ENCODE data around the gene MDGA2.
"Not testable (repeated sequence)": the region's sequence is repeated elsewhere in the genome, so short reads cannot be mapped to it uniquely, and the experiment has no call there.

The MDGA2 gene

GRCh38 chr14:47057364-47057763, 618.0 kb downstream of the MDGA2 start:
- DNase-seq, result no peak

- DNase-seq, result peak; percentile 62
These were observed 630.6 kb downstream of the MDGA2 start for GRCh38 chr14:47044841-47045240.

GRCh38 chr14:47040550-47040949, 634.9 kb downstream of the MDGA2 start:
- DNase-seq, result peak; percentile 63

- DNase-seq, result no peak
These were observed 636.1 kb downstream of the MDGA2 start for GRCh38 chr14:47039336-47039735.

GRCh38 chr14:47022721-47023120, 652.7 kb downstream of the MDGA2 start:
- no peak for DNase-seq

- DNase-seq, result no peak
These were observed 654.9 kb downstream of the MDGA2 start for GRCh38 chr14:47020500-47020899.

- no peak for DNase-seq
These were observed 662.7 kb downstream of the MDGA2 start for GRCh38 chr14:47012533-47013280.

- DNase-seq, result no peak
These were observed 665.8 kb downstream of the MDGA2 start for GRCh38 chr14:47009615-47010014.

- DNase-seq, result no peak
These were observed 666.7 kb downstream of the MDGA2 start for GRCh38 chr14:47008732-47009131.

GRCh38 chr14:46999661-47000060, 675.7 kb downstream of the MDGA2 start:
- no peak for DNase-seq

- DNase-seq, result no peak
These were observed 685.8 kb downstream of the MDGA2 start for GRCh38 chr14:46989566-46989965.

GRCh38 chr14:46988312-46988711, 687.1 kb downstream of the MDGA2 start:
- DNase-seq, result no peak

GRCh38 chr14:46985529-46986380, 689.6 kb downstream of the MDGA2 start:
- DNase-seq, result no peak

- no peak for DNase-seq
These were observed 702.1 kb downstream of the MDGA2 start for GRCh38 chr14:46973295-46973694.

- no peak for DNase-seq
These were observed 711.0 kb downstream of the MDGA2 start for GRCh38 chr14:46964378-46964777.

GRCh38 chr14:46951103-46951502, 724.3 kb downstream of the MDGA2 start:
- no peak for DNase-seq

- DNase-seq, result no peak
These were observed 734.8 kb downstream of the MDGA2 start for GRCh38 chr14:46940611-46941010.

- DNase-seq, result no peak
These were observed 754.9 kb downstream of the MDGA2 start for GRCh38 chr14:46920542-46920941.

- not testable (repeated sequence) for DNase-seq
These were observed 759.9 kb downstream of the MDGA2 start for GRCh38 chr14:46915539-46915938.

GRCh38 chr14:46902837-46903236, 772.6 kb downstream of the MDGA2 start:
- DNase-seq, result peak; percentile 55

GRCh38 chr14:46894476-46894875, 780.9 kb downstream of the MDGA2 start:
- DNase-seq, result no peak

GRCh38 chr14:46887144-46887543, 788.3 kb downstream of the MDGA2 start:
- DNase-seq, result no peak

- DNase-seq, result no peak
These were observed 789.8 kb downstream of the MDGA2 start for GRCh38 chr14:46885566-46885965.

- DNase-seq, result no peak
These were observed 813.7 kb downstream of the MDGA2 start for GRCh38 chr14:46861753-46862152.

Measured in islet precursor cell (in vitro differentiated cells).